ENCODE data around the gene RFC1.

The RFC1 gene

DNA sequence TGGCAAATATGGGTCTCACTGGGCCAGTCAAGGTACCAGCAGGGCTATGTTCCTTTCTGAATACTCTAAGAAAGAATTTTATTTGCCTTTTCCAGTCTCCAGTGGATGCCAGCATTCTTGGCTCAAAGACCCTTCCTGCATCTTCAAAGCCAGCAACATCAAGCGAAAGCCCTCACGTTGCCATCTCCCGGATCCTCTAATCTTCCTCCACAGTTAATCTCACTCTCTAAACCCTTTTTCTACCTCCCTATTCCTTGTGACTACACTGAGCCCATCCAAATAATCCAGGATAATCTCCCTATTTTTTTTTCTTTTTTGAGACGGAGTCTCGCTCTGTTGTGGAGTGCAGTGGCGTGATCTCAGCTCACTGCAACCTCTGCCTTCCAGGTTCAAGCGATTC is 23.4 kb downstream of the RFC1 start:
- Histone ChIP-seq H3K4me3 (ENCODE audit: low read depth in 1 of 2, low read length in 2 of 2) (no peak overlapping the region), H3K4me1 (ENCODE audit: insufficient read depth, low read length) (no peaks in the 10 kb centered on the region; the same call in 1 of the 2 replicates), H3K36me3 (ENCODE audit: insufficient read depth, low read length) (peaks cover 78% of the 10 kb centered on the region), H3K9me3 (ENCODE audit: insufficient read depth, low read length, severe bottlenecking) (no peaks in the 10 kb centered on the region), H3K9ac (ENCODE audit: low read depth, low read length) (no peak overlapping the region), H3K79me2 (ENCODE audit: insufficient read depth, low read length) (peaks cover 92% of the 10 kb centered on the region), H2AFZ (ENCODE audit: low read depth, low read length) (no peak overlapping the region), H3K4me2 (ENCODE audit: insufficient read depth, low read length) (no peak overlapping the region), H3K27me3 (ENCODE audit: insufficient read depth, low read length, poor library complexity) (no peaks in the 10 kb centered on the region), H3K27ac (ENCODE audit: low read length) (no peak overlapping the region), H4K20me1 (ENCODE audit: insufficient read depth, low read length) (peaks cover 36% of the 10 kb centered on the region)
- no peak for ATAC-seq (ENCODE audit: insufficient read depth, low read depth)
- TF ChIP-seq CTCF (IDR thresholded peaks at IDR 0.05; ENCODE audit: borderline replicate concordance, extremely low read depth, low read length, poor library complexity, severe bottlenecking): no peak
- no peak for TF ChIP-seq EZH2 (IDR thresholded peaks at IDR 0.05; ENCODE audit: borderline replicate concordance, low read depth, low read length, severe bottlenecking)
- DNase-seq: no peak

DNA sequence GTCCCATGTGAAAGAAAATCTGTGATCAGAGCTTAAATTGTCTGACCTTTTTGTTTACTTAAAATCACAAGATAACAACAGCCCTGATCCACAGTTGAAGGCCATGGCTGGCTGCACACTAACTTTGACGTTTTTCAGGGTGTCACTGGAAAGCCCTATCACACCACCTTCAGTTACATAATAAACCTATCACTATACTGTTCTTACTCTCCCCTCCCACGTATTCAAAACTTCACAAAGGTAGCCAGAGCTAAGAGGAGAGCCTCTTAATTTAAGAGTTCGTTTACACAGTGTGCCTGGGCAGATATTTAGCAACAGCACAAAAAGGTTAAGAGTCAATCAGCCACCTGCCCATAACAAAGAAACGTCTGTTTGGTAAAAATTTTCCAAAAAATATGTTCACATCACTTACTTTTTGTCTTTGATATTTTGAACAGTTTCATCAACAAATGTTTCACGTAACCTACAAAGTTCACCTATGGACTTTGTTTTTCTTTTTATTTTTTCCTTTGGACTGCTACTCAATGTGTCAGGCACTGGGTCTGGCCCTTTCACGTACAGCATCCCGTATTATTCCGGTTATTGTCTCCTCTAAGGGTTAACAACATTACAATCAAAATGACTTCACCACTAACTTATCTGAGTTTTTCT is 25.0 kb downstream of the RFC1 start:
- Histone ChIP-seq H3K79me2 (ENCODE audit: insufficient read depth, low read length) (peaks cover 91% of the 10 kb centered on the region), H3K9ac (ENCODE audit: low read depth, low read length) (no peak overlapping the region), H3K4me2 (ENCODE audit: insufficient read depth, low read length) (no peak overlapping the region), H2AFZ (ENCODE audit: low read depth, low read length) (no peak overlapping the region), H3K4me1 (ENCODE audit: insufficient read depth, low read length) (no peaks in the 10 kb centered on the region), H3K36me3 (ENCODE audit: insufficient read depth, low read length) (peaks cover 67% of the 10 kb centered on the region), H3K27ac (ENCODE audit: low read length) (no peak overlapping the region), H4K20me1 (ENCODE audit: insufficient read depth, low read length) (peaks cover 35% of the 10 kb centered on the region; the same call in 1 of the 2 replicates), H3K27me3 (ENCODE audit: insufficient read depth, low read length, poor library complexity) (no peaks in the 10 kb centered on the region), H3K9me3 (ENCODE audit: insufficient read depth, low read length, severe bottlenecking) (no peaks in the 10 kb centered on the region), H3K4me3 (ENCODE audit: low read depth in 1 of 2, low read length in 2 of 2) (no peak overlapping the region)
- no peak for TF ChIP-seq EZH2 (IDR thresholded peaks at IDR 0.05; ENCODE audit: borderline replicate concordance, low read depth, low read length, severe bottlenecking)
- no peak for TF ChIP-seq CTCF (IDR thresholded peaks at IDR 0.05; ENCODE audit: borderline replicate concordance, extremely low read depth, low read length, poor library complexity, severe bottlenecking)
- DNase-seq (no peak), ATAC-seq (ENCODE audit: insufficient read depth, low read depth) (no peak)

DNA sequence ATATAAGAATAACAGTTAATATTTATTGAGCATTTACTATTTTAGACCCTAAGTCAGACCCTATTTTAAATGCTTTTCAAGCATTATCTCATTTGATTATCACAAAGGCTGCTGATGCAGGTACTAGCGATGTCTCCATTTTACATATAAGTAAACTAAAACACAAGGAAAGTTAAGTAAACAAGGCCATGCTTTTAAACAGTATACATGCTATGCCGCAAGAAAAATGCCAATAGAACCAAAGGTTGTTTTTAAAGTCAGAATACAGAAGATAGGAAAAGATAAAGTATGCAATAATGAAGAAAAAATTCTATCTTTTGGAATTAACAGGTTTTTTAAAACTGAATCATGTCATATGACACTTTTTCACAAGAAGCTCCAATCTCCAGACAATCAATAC is 26.2 kb downstream of the RFC1 start:
- Histone ChIP-seq H4K20me1 (ENCODE audit: insufficient read depth, low read length) (peaks cover 37% of the 10 kb centered on the region; the same call in 1 of the 2 replicates), H3K9ac (ENCODE audit: low read depth, low read length) (no peak overlapping the region), H3K79me2 (ENCODE audit: insufficient read depth, low read length) (peaks cover 92% of the 10 kb centered on the region), H3K4me3 (ENCODE audit: low read depth in 1 of 2, low read length in 2 of 2) (no peak overlapping the region), H3K4me1 (ENCODE audit: insufficient read depth, low read length) (no peaks in the 10 kb centered on the region), H3K9me3 (ENCODE audit: insufficient read depth, low read length, severe bottlenecking) (no peaks in the 10 kb centered on the region), H3K27me3 (ENCODE audit: insufficient read depth, low read length, poor library complexity) (no peaks in the 10 kb centered on the region), H2AFZ (ENCODE audit: low read depth, low read length) (no peak overlapping the region), H3K4me2 (ENCODE audit: insufficient read depth, low read length) (no peak overlapping the region), H3K27ac (ENCODE audit: low read length) (no peak overlapping the region), H3K36me3 (ENCODE audit: insufficient read depth, low read length) (peaks cover 57% of the 10 kb centered on the region)
- TF ChIP-seq CTCF (IDR thresholded peaks at IDR 0.05; ENCODE audit: borderline replicate concordance, extremely low read depth, low read length, poor library complexity, severe bottlenecking) (no peak), EZH2 (IDR thresholded peaks at IDR 0.05; ENCODE audit: borderline replicate concordance, low read depth, low read length, severe bottlenecking) (no peak)
- DNase-seq (no peak), ATAC-seq (ENCODE audit: insufficient read depth, low read depth) (no peak)

Data from DND-41 (cell line).